T-helper 1 cell (primary cell): Measurements from ENCODE around the gene TMEM50A.
A peak's percentile ranks its signal among the peaks of the same experiment; 100 is the strongest.
"Not testable (repeated sequence)": the region's sequence is repeated elsewhere in the genome, so short reads cannot be mapped to it uniquely, and the experiment has no call there.

Experiments
- DNase-seq, 5 donors: peaks; one replicate each; pipeline ENCODE4 v3.0.0-alpha.2; 2012 to 2020
- total RNA-seq, 4 donors: gene quantifications; one replicate each; lab custom pipeline; 2026; lab: John Stamatoyannopoulos, UW

Gene TMEM50A
- 53.9 to 76.1 (median 66.2) reads per million in 4 donors for total RNA-seq

GRCh38 chr1:25338188-25338981, at the start of gene TMEM50A:
TMEM50A (plus strand) TSS chr1:25338334; CDS start chr1:25340487, 2,153 bp downstream.
- DNase-seq, result peak; percentile 76 to 88 (median 86)

- not testable (repeated sequence) for DNase-seq
These were observed 49.5 kb upstream of the TMEM50A start for GRCh38 chr1:25288573-25289101.

- DNase-seq, result not testable (repeated sequence)
These were observed 48.1 kb upstream of the TMEM50A start for GRCh38 chr1:25290043-25290442.

- not testable (repeated sequence) for DNase-seq
These were observed 44.7 kb upstream of the TMEM50A start for GRCh38 chr1:25293426-25293825.

GRCh38 chr1:25294889-25295826, 43.0 kb upstream of the TMEM50A start:
- not testable (repeated sequence) for DNase-seq

GRCh38 chr1:25296501-25296900, 41.6 kb upstream of the TMEM50A start:
- DNase-seq, result not testable (repeated sequence)

- not testable (repeated sequence) for DNase-seq
These were observed 37.4 kb upstream of the TMEM50A start for GRCh38 chr1:25300729-25301128.

- DNase-seq, result not testable (repeated sequence)
These were observed 35.8 kb upstream of the TMEM50A start for GRCh38 chr1:25302330-25302729.

- not testable (repeated sequence) for DNase-seq
These were observed 33.2 kb upstream of the TMEM50A start for GRCh38 chr1:25304936-25305335.

GRCh38 chr1:25308168-25308567, 30.0 kb upstream of the TMEM50A start:
- not testable (repeated sequence) for DNase-seq

- DNase-seq, result not testable (repeated sequence)
These were observed 29.0 kb upstream of the TMEM50A start for GRCh38 chr1:25309085-25309484.

GRCh38 chr1:25309486-25309885, 28.6 kb upstream of the TMEM50A start:
- DNase-seq, result not testable (repeated sequence)

- DNase-seq, result not testable (repeated sequence)
These were observed 25.2 kb upstream of the TMEM50A start for GRCh38 chr1:25312806-25313470.

- not testable (repeated sequence) for DNase-seq
These were observed 17.7 kb upstream of the TMEM50A start for GRCh38 chr1:25320314-25320938.

GRCh38 chr1:25322127-25322526, 16.0 kb upstream of the TMEM50A start:
- DNase-seq, result not testable (repeated sequence)

- not testable (repeated sequence) for DNase-seq
These were observed 13.7 kb upstream of the TMEM50A start for GRCh38 chr1:25324407-25324806.

GRCh38 chr1:25327864-25328790, 10.0 kb upstream of the TMEM50A start:
- DNase-seq, result not testable (repeated sequence)

- DNase-seq, result not testable (repeated sequence)
These were observed 9.3 kb upstream of the TMEM50A start for GRCh38 chr1:25328791-25329185.

- not testable (repeated sequence) for DNase-seq
These were observed 8.8 kb upstream of the TMEM50A start for GRCh38 chr1:25329336-25329735.

- peak in 1 of 5 donors; percentile 77 for DNase-seq
These were observed 8.2 kb upstream of the TMEM50A start for GRCh38 chr1:25329950-25330349.
